Cardiac muscle cell (in vitro differentiated cells and primary cell): Measurements from ENCODE around the gene AIM2. TPM values are rescaled to one million over a fixed set of nuclear protein-coding genes. Genes with fewer than 3 reads are reported as not detected.

Source experiments
- DNase-seq, 2 donors: peaks; one replicate each; pipeline versions ENCODE4 v3.0.0 to v3.0.0-alpha.2; 2010 to 2017; ENCODE audit warnings: low read depth in 1 of 2, low spot score in 1 of 2
- H3K27ac ChIP-seq: fragments of 200-600 bp; sonication (generic); 2 replicates; pipeline ENCODE4 v1.5.1; 2016
- H3K27me3 ChIP-seq: fragments of 200-600 bp; sonication (generic); 2 replicates; pipeline ENCODE4 v1.6.0; 2016; ENCODE audit warnings: control low read depth
- H3K36me3 ChIP-seq: fragments of 200-600 bp; sonication (generic); 2 replicates; pipeline ENCODE4 v1.5.1; 2016; ENCODE audit warnings: control low read depth
- H3K4me1 ChIP-seq: fragments of 200-600 bp; sonication (generic); 2 replicates; pipeline ENCODE4 v1.8.1; 2017; ENCODE audit warnings: low read depth, mild to moderate bottlenecking, mixed run types
- H3K4me3 ChIP-seq: fragments of 200-600 bp; sonication (generic); 2 replicates; pipeline ENCODE4 v1.5.1; 2016; ENCODE audit warnings: mild to moderate bottlenecking
- H3K9me3 ChIP-seq: fragments of 200-600 bp; sonication (generic); 2 replicates; pipeline ENCODE4 v1.5.1; 2017; ENCODE audit warnings: low read depth, mild to moderate bottlenecking, control low read depth
- CTCF ChIP-seq: IDR thresholded peaks from 2 replicates; pipeline ENCODE4 v1.5.1; 2012; ENCODE audit warnings: low read depth, mild to moderate bottlenecking, low read length
- polyA plus RNA-seq: library from polyadenylated mRNA; unstranded; fragments of >200 nt; fragmentation: Nextera tagmentation; extraction: Ambion mirVana; gene quantifications from 2 replicates; pipeline ENCODE4 v1.2.1, GENCODE V29; 2016
- total RNA-seq: library from RNA; depleted of rRNA; stranded (reverse); fragments of >200 nt; gene quantifications from 2 replicates; pipeline ENCODE4 v1.2.3, GENCODE V29; 2016

The AIM2 gene
- total and polyA plus RNA-seq, 2 experiments from 2014 or later: not detected

- no peak overlapping the region for H3K27ac ChIP-seq
- no peak for DNase-seq
Observed at GRCh38 chr1:159091180-159091560, 14.6 kb upstream of the AIM2 start.

GRCh38 chr1:159090286-159091179, 14.0 kb upstream of the AIM2 start:
- Histone ChIP-seq H3K27ac (no peak overlapping the region), H3K27me3 (no peaks in the 10 kb centered on the region), H3K9me3 (no peaks in the 10 kb centered on the region), H3K4me3 (no peak overlapping the region), H3K36me3 (no peaks in the 10 kb centered on the region), H3K4me1 (no peaks in the 10 kb centered on the region)
- TF ChIP-seq CTCF: no peak
- peak in 1 of 2 donors; percentile 51 for DNase-seq

More at GRCh38 chr1:159091180-159091560, 14.6 kb upstream of the AIM2 start:
- Histone ChIP-seq H3K4me1 (no peaks in the 10 kb centered on the region), H3K4me3 (no peak overlapping the region), H3K27me3 (no peaks in the 10 kb centered on the region), H3K9me3 (no peaks in the 10 kb centered on the region), H3K36me3 (no peaks in the 10 kb centered on the region)
- TF ChIP-seq CTCF: no peak

- peak; percentile 39 for TF ChIP-seq CTCF
Observed at GRCh38 chr1:159089184-159089791, 12.7 kb upstream of the AIM2 start.

GRCh38 chr1:159088546-159089183, 12.1 kb upstream of the AIM2 start:
- H3K4me1 ChIP-seq: no peaks in the 10 kb centered on the region
- no peak for DNase-seq
- H3K27me3 ChIP-seq: no peaks in the 10 kb centered on the region
- H3K36me3 ChIP-seq: no peaks in the 10 kb centered on the region
- H3K27ac ChIP-seq: no peak overlapping the region
- no peak overlapping the region for H3K4me3 ChIP-seq
- no peak for TF ChIP-seq CTCF
- H3K9me3 ChIP-seq: no peaks in the 10 kb centered on the region

More at GRCh38 chr1:159089184-159089791, 12.7 kb upstream of the AIM2 start:
- H3K36me3 ChIP-seq: no peaks in the 10 kb centered on the region
- no peak overlapping the region for H3K4me3 ChIP-seq
- H3K27ac ChIP-seq: no peak overlapping the region
- H3K9me3 ChIP-seq: no peaks in the 10 kb centered on the region
- DNase-seq: no peak
- no peaks in the 10 kb centered on the region for H3K27me3 ChIP-seq
- H3K4me1 ChIP-seq: no peaks in the 10 kb centered on the region

- no peak overlapping the region for H3K4me3 ChIP-seq
- H3K27ac ChIP-seq: no peak overlapping the region
- no peaks in the 10 kb centered on the region for H3K4me1 ChIP-seq
- DNase-seq: peak in 1 of 2 donors; percentile 75
- TF ChIP-seq CTCF: no peak
- no peaks in the 10 kb centered on the region for H3K9me3 ChIP-seq
- H3K27me3 ChIP-seq: no peaks in the 10 kb centered on the region
- H3K36me3 ChIP-seq: no peaks in the 10 kb centered on the region
Observed at GRCh38 chr1:159088050-159088449, 11.5 kb upstream of the AIM2 start.
